H1 (cell line): ENCODE data around the gene JPT2. TPM values are rescaled to one million over a fixed set of nuclear protein-coding genes. Genes with fewer than 3 reads are reported as not detected.

ENCODE experiments used
- CTCF ChIA-PET: fragments of 300-600 bp; sonication (Branson Sonifier 250); formaldehyde crosslinking; loops from one replicate; lab custom pipeline; 2021; ENCODE audit not compliant: partially characterized antibody; lab: Charles Lee
- POLR2A ChIA-PET: fragments of 300-600 bp; sonication (Branson Sonifier 250); formaldehyde crosslinking; loops from one replicate; lab custom pipeline; 2021; ENCODE audit warnings: inconsistent platforms; ENCODE audit not compliant: partially characterized antibody; lab: Charles Lee
- DNase-seq, 2 experiments: peaks; one replicate each; pipeline versions ENCODE4 v3.0.0 to v3.0.0-alpha.2; 2010 to 2022; ENCODE audit warnings: low spot score in 2 of 2, low read depth in 1 of 2, mixed read lengths in 1 of 2
- FAIRE-seq: peaks from 2 replicates; lab custom pipeline; 2011; peaks lifted over from hg19 to GRCh38; lab: Jason Lieb, UNC
- H2AFZ ChIP-seq: 2 replicates; pipeline ENCODE4 v1.8.1; 2012; ENCODE audit warnings: low read length, inconsistent platforms
- H2AK5ac ChIP-seq: 2 replicates; pipeline ENCODE4 v1.6.1; 2013; ENCODE audit warnings: low read depth, low read length
- H2BK120ac ChIP-seq: replicated peaks from 2 replicates; pipeline ENCODE3; 2013; ENCODE audit warnings: low read depth, low read length, inconsistent platforms
- H2BK12ac ChIP-seq: 2 replicates; pipeline ENCODE4 v1.6.1; 2013; ENCODE audit warnings: low read depth, low read length
- H2BK15ac ChIP-seq: 2 replicates; pipeline ENCODE4 v1.6.1; 2013; ENCODE audit warnings: low read length
- H2BK20ac ChIP-seq: 2 replicates; pipeline ENCODE4 v1.6.1; 2013; ENCODE audit warnings: low read length
- H2BK5ac ChIP-seq: 2 replicates; pipeline ENCODE4 v1.6.1; 2013; ENCODE audit warnings: low read depth, low read length
- H3K14ac ChIP-seq: 2 replicates; pipeline ENCODE4 v1.6.1; 2013; ENCODE audit warnings: inconsistent platforms; ENCODE audit not compliant: insufficient read length
- H3K18ac ChIP-seq: 2 replicates; pipeline ENCODE4 v1.6.1; 2013; ENCODE audit warnings: low read length; ENCODE audit errors: extremely low read depth
- H3K23ac ChIP-seq: 2 replicates; pipeline ENCODE4 v1.6.1; 2013; ENCODE audit warnings: inconsistent platforms; ENCODE audit not compliant: insufficient read length
- H3K23me2 ChIP-seq: 2 replicates; pipeline ENCODE4 v1.6.1; 2013; ENCODE audit warnings: low read depth, low read length
- H3K27ac ChIP-seq: 2 replicates; pipeline ENCODE4 v1.6.1; 2011; ENCODE audit warnings: low read depth, low read length, inconsistent platforms
- H3K27me3 ChIP-seq, 4 experiments: replicated peaks in 1 of 4; 1 replicate in 1 of 4; 2 replicates in 3 of 4; pipeline versions ENCODE4 v1.6.1 to v1.8.1; 2011 to 2013; ENCODE audit warnings: low read length in 3 of 4, mild to moderate bottlenecking in 3 of 4, inconsistent platforms in 2 of 4, mixed read lengths in 2 of 4, moderate library complexity in 1 of 4; ENCODE audit not compliant: control insufficient read depth in 3 of 4, insufficient read depth in 3 of 4; ENCODE audit errors: extremely low read depth in 1 of 4
- H3K36me3 ChIP-seq, 4 experiments: 2 replicates each; pipeline versions ENCODE4 v1.6.1 to v1.8.1; 2011 to 2013; ENCODE audit warnings: mild to moderate bottlenecking in 4 of 4, low read length in 3 of 4, moderate library complexity in 2 of 4, control low read depth in 1 of 4, inconsistent platforms in 1 of 4; ENCODE audit not compliant: insufficient read depth in 4 of 4, control insufficient read depth in 2 of 4
- H3K4ac ChIP-seq: replicated peaks from 2 replicates; pipeline ENCODE3; 2013; ENCODE audit warnings: low read length, low read depth, mixed read lengths, inconsistent platforms; ENCODE audit not compliant: insufficient read length
- H3K4me1 ChIP-seq, 4 experiments: replicated peaks in 1 of 4; 1 replicate in 1 of 4; 2 replicates in 3 of 4; pipeline versions ENCODE4 v1.6.1 to v1.8.1; 2011 to 2013; ENCODE audit warnings: low read length in 3 of 4, inconsistent platforms in 2 of 4, mixed read lengths in 1 of 4; ENCODE audit not compliant: insufficient read depth in 4 of 4, control insufficient read depth in 3 of 4
- H3K4me2 ChIP-seq, 2 experiments: 2 replicates each; pipeline versions ENCODE4 v1.6.1 to v1.8.1; 2011 to 2013; ENCODE audit warnings: low read depth in 2 of 2, low read length in 2 of 2, control low read depth in 1 of 2, inconsistent platforms in 1 of 2, mild to moderate bottlenecking in 1 of 2; ENCODE audit not compliant: insufficient read depth in 1 of 2
- H3K4me3 ChIP-seq, 4 experiments: fragments of 200-600, 300-600 bp in 1 of 4; sonication (generic), shearing (Covaris generic), sonication (Bioruptor Twin) in 1 of 4; 2 replicates each; pipeline versions ENCODE4 v1.5.1 to v1.8.1; 2011 to 2016; ENCODE audit warnings: low read length in 4 of 4, low read depth in 3 of 4, control low read depth in 2 of 4, inconsistent platforms in 2 of 4, mild to moderate bottlenecking in 2 of 4, mixed read lengths in 1 of 4, moderate library complexity in 1 of 4; ENCODE audit not compliant: insufficient read depth in 2 of 4; ENCODE audit errors: extremely low read depth in 1 of 4
- H3K56ac ChIP-seq: replicated peaks from 2 replicates; pipeline ENCODE3; 2013; ENCODE audit warnings: low read depth, mild to moderate bottlenecking, mixed read lengths, low read length, inconsistent platforms; ENCODE audit not compliant: insufficient read length
- H3K79me1 ChIP-seq: 2 replicates; pipeline ENCODE4 v1.6.1; 2013; ENCODE audit warnings: low read depth, low read length, control low read depth
- H3K79me2 ChIP-seq, 2 experiments: 2 replicates each; pipeline versions ENCODE4 v1.6.1 to v1.8.1; 2012 to 2013; ENCODE audit warnings: low read length in 2 of 2, mild to moderate bottlenecking in 2 of 2, inconsistent platforms in 1 of 2; ENCODE audit not compliant: insufficient read depth in 2 of 2, control insufficient read depth in 1 of 2
- H3K9ac ChIP-seq, 4 experiments: replicated peaks in 1 of 4; 1 replicate in 1 of 4; 2 replicates in 3 of 4; pipeline versions ENCODE4 v1.6.1 to v1.8.1; 2011 to 2013; ENCODE audit warnings: low read depth in 3 of 4, low read length in 3 of 4, control low read depth in 2 of 4, mild to moderate bottlenecking in 2 of 4, moderate library complexity in 2 of 4, inconsistent platforms in 1 of 4; ENCODE audit errors: extremely low read depth in 1 of 4
- H3K9me3 ChIP-seq, 2 experiments: 2 replicates each; pipeline versions ENCODE4 v1.6.1 to v1.8.1; 2012 to 2013; ENCODE audit warnings: mild to moderate bottlenecking in 2 of 2, moderate library complexity in 2 of 2, control low read depth in 1 of 2, inconsistent platforms in 1 of 2, low read depth in 1 of 2, low read length in 1 of 2, mixed read lengths in 1 of 2; ENCODE audit not compliant: insufficient read depth in 2 of 2
- H4K20me1 ChIP-seq, 2 experiments: replicated peaks in 1 of 2; 2 replicates each; pipeline versions ENCODE3 to v1.8.1; 2011 to 2013; ENCODE audit warnings: inconsistent platforms in 2 of 2, low read length in 2 of 2, mild to moderate bottlenecking in 1 of 2; ENCODE audit not compliant: insufficient read depth in 2 of 2, control insufficient read depth in 1 of 2
- H4K5ac ChIP-seq: 2 replicates; pipeline ENCODE4 v1.6.1; 2013; ENCODE audit warnings: low read length, low read depth, mixed read lengths, inconsistent platforms; ENCODE audit not compliant: insufficient read length
- H4K8ac ChIP-seq: 2 replicates; pipeline ENCODE4 v1.8.0; 2013; ENCODE audit warnings: mild to moderate bottlenecking, moderate library complexity, low read length, inconsistent platforms; ENCODE audit not compliant: insufficient read depth; ENCODE audit errors: extremely low read depth
- H4K91ac ChIP-seq: replicated peaks from 2 replicates; pipeline ENCODE3; 2013; ENCODE audit warnings: low read length, mixed read lengths, inconsistent platforms; ENCODE audit not compliant: insufficient read length
- RFX5 ChIP-seq: IDR thresholded peaks from 2 replicates; pipeline ENCODE4 v1.6.1; 2011; ENCODE audit warnings: low read depth, low read length, improper control_type of control experiment, borderline replicate concordance
- RNF2 ChIP-seq: fragments of 200-900, 300-1000 bp; sonication (generic); IDR thresholded peaks from 2 replicates; pipeline ENCODE4 v1.7.1; 2016; ENCODE audit warnings: borderline replicate concordance, low read depth, mild to moderate bottlenecking, antibody characterized with exemption, low read length; ENCODE audit not compliant: poor library complexity, severe bottlenecking; ENCODE audit errors: missing control alignments
- RXRA ChIP-seq: IDR thresholded peaks from 2 replicates; pipeline ENCODE4 v1.6.1; 2011; ENCODE audit warnings: low read depth, mild to moderate bottlenecking, low read length, moderate library complexity; ENCODE audit not compliant: insufficient read depth
- SAP30 ChIP-seq: fragments of 300-600 bp; sonication (generic); IDR thresholded peaks from 2 replicates; pipeline ENCODE4 v1.7.1; 2012; ENCODE audit warnings: low read length, moderate library complexity, mild to moderate bottlenecking, inconsistent platforms; ENCODE audit not compliant: insufficient read depth, insufficient replicate concordance
- SP2 ChIP-seq: IDR thresholded peaks from 2 replicates; pipeline ENCODE4 v1.6.1; 2012; ENCODE audit warnings: mild to moderate bottlenecking, low read length, inconsistent platforms
- SUZ12 ChIP-seq: fragments of 200-600 bp; sonication (generic); IDR thresholded peaks from 2 replicates; pipeline ENCODE4 v1.6.1; 2012; ENCODE audit warnings: mild to moderate bottlenecking, inconsistent platforms, low read length, moderate library complexity, mixed read lengths
- WGBS, 2 experiments: shearing (Covaris generic) in 1 of 2; methylation state at CpG; one replicate each; pipeline versions ENCODE4 v1.1.6 to v1.1.7; 2013 to 2015; ENCODE audit warnings: low lambda C conversion rate in 2 of 2, mixed read lengths in 2 of 2, inconsistent platforms in 1 of 2, low coverage in 1 of 2, missing lambda C conversion rate in 1 of 2; ENCODE audit not compliant: insufficient replicate concordance in 2 of 2, insufficient coverage in 1 of 2, insufficient read length in 1 of 2; ENCODE audit errors: extremely low coverage in 1 of 2, missing lambda C conversion rate in 1 of 2; 5-methylcytosine and 5-hydroxymethylcytosine counted together
- polyA plus RNA-seq, 7 experiments: library from polyadenylated mRNA; depleted of rRNA in 3 of 7; stranded (reverse) in 5 of 7; unstranded in 2 of 7; fragments of >200 nt in 5 of 7; fragments of 200-250 nt in 2 of 7; gene quantifications; 1 replicate in 5 of 7; 2 replicates in 1 of 7; 4 replicates in 1 of 7; pipeline versions ENCODE4 v1.2.1 to v1.2.3, GENCODE V29; 2011 to 2013; ENCODE audit warnings: missing spikeins in 2 of 7, mixed read lengths in 2 of 7
- total RNA-seq: library from RNA; stranded (reverse); fragmentation: NEBNext Ultra II Directional; extraction: Animal tissue kit (Norgen Biotek cat#: 25700); gene quantifications from 2 replicates; pipeline ENCODE4 v1.2.1, GENCODE V29; 2021

Gene JPT2
- total and polyA plus RNA-seq, 2 of the 8 experiments (the other 6 are each of a cell fraction or from before 2014, with no cell fraction given), result 67.6 to 197 TPM

GRCh38 chr16:1639860-1640259 is 38.2 kb upstream of the JPT2 start:
- H3K4ac ChIP-seq, result no peak overlapping the region
- no peak for FAIRE-seq
- H3K27me3 ChIP-seq, result no peaks in the 10 kb centered on the region
- H2AFZ ChIP-seq, result no peak overlapping the region
- H2BK15ac ChIP-seq, result no peak overlapping the region
- no peaks in the 10 kb centered on the region for H3K4me1 ChIP-seq
- H3K23me2 ChIP-seq, result no peaks in the 10 kb centered on the region
- H3K23ac ChIP-seq, result no peak overlapping the region
- no peak overlapping the region for H2BK120ac ChIP-seq
- H3K27ac ChIP-seq, result no peak overlapping the region
- H3K4me3 ChIP-seq, result no peak overlapping the region
- peaks cover 19 to 49% (median 32%) of the 10 kb centered on the region in 4 experiments; a peak in 7 of 8 replicates for H3K36me3 ChIP-seq
- H4K91ac ChIP-seq, result no peak overlapping the region
- CTCF ChIA-PET, result interaction anchor here (1.3 kb wide), 1 partner anchor 84 kb away, joined by 5 read pairs; no protein-coding TSS in a partner anchor
- H3K18ac ChIP-seq, result no peak overlapping the region
- H3K9ac ChIP-seq, result no peak overlapping the region
- POLR2A ChIA-PET, result no interaction called here
- no peak overlapping the region for H3K56ac ChIP-seq
- peaks cover 0 to 6% of the 10 kb centered on the region in 2 experiments; a peak in 1 of 4 replicates for H3K79me2 ChIP-seq
- TF ChIP-seq SUZ12, result no peak
- no peak for TF ChIP-seq SAP30
- TF ChIP-seq RXRA, result no peak
- TF ChIP-seq RNF2, result no peak
- no peak for TF ChIP-seq SP2
- no peak for TF ChIP-seq RFX5
- H2BK20ac ChIP-seq, result no peak overlapping the region
- peaks cover 20% of the 10 kb centered on the region in 2 experiments for H4K20me1 ChIP-seq
- 89% methylated on average over 11 of the region's 11 CpGs; no CpG with 5 or more reads in 1 of the 2 experiments for WGBS, 2 experiments
- H4K8ac ChIP-seq, result no peak overlapping the region
- no peak overlapping the region for H2BK5ac ChIP-seq
- no peak overlapping the region for H2AK5ac ChIP-seq
- no peak overlapping the region for H2BK12ac ChIP-seq
- no peak for DNase-seq
- no peaks in the 10 kb centered on the region; the same call in none of the 2 replicates for H3K79me1 ChIP-seq
- H3K9me3 ChIP-seq, result no peaks in the 10 kb centered on the region
- H3K14ac ChIP-seq, result no peak overlapping the region
- H3K4me2 ChIP-seq, result no peak overlapping the region
- H4K5ac ChIP-seq, result no peak overlapping the region
